ENCODE results near the gene CFAP157.
"Not testable (repeated sequence)": the region's sequence is repeated elsewhere in the genome, so short reads cannot be mapped to it uniquely, and the experiment has no call there.

CFAP157 gene

GRCh38 chr9:127739614-127740330 lies 33.0 kb downstream of the CFAP157 start:
- no peak for DNase-seq

GRCh38 chr9:127741831-127742434 lies 35.1 kb downstream of the CFAP157 start:
- DNase-seq: no peak

- no peak for DNase-seq
Measured at GRCh38 chr9:127742435-127743088, 35.8 kb downstream of the CFAP157 start.

- no peak for DNase-seq
Measured at GRCh38 chr9:127744398-127745110, 37.8 kb downstream of the CFAP157 start.

GRCh38 chr9:127746959-127747569 lies 40.3 kb downstream of the CFAP157 start:
- no peak for DNase-seq

- DNase-seq: no peak
Measured at GRCh38 chr9:127749090-127749787, 42.5 kb downstream of the CFAP157 start.

- no peak for DNase-seq
Measured at GRCh38 chr9:127751269-127752054, 44.7 kb downstream of the CFAP157 start.

GRCh38 chr9:127753148-127753547 lies 46.4 kb downstream of the CFAP157 start:
- DNase-seq: no peak

- DNase-seq: no peak
Measured at GRCh38 chr9:127753622-127754021, 46.8 kb downstream of the CFAP157 start.

- DNase-seq: peak; percentile 36
Measured at GRCh38 chr9:127754099-127755060, 47.6 kb downstream of the CFAP157 start.

- DNase-seq: peak; percentile 32
Measured at GRCh38 chr9:127755061-127756060, 48.6 kb downstream of the CFAP157 start.

- DNase-seq: no peak
Measured at GRCh38 chr9:127756233-127756632, 49.4 kb downstream of the CFAP157 start.

GRCh38 chr9:127756776-127757175 lies 50.0 kb downstream of the CFAP157 start:
- not testable (repeated sequence) for DNase-seq

GRCh38 chr9:127758843-127759242 lies 52.1 kb downstream of the CFAP157 start:
- DNase-seq: no peak

- no peak for DNase-seq
Measured at GRCh38 chr9:127761061-127761460, 54.3 kb downstream of the CFAP157 start.

- DNase-seq: no peak
Measured at GRCh38 chr9:127761491-127761956, 54.7 kb downstream of the CFAP157 start.

GRCh38 chr9:127762111-127762676 lies 55.4 kb downstream of the CFAP157 start:
- DNase-seq: no peak

GRCh38 chr9:127763918-127764384 lies 57.2 kb downstream of the CFAP157 start:
- DNase-seq: no peak

Measured in NCI-H510A treated with DMSO at 0.1 percent for 48 hours (cell line).